Cardiac fibroblast (primary cell): ENCODE measurements around the gene CCDC71.

ENCODE experiments used
- DNase-seq, 2 donors: peaks; one replicate each; pipeline versions ENCODE4 v3.0.0 to v3.0.0-alpha.2; 2010; ENCODE audit warnings: low read depth in 2 of 2
- H3K4me3 ChIP-seq, 2 donors: replicated peaks in 1 of 2; 1 replicate in 1 of 2; 2 replicates in 1 of 2; pipeline ENCODE4 v1.5.1; 2011; ENCODE audit warnings: low read depth in 2 of 2, low read length in 2 of 2, mild to moderate bottlenecking in 2 of 2, moderate library complexity in 1 of 2
- TF ChIP-seq, protein P1 (sequence below): IDR thresholded peaks from one replicate; pipeline ENCODE4 v1.5.1; 2011; ENCODE audit warnings: low read depth, mild to moderate bottlenecking, low read length, inconsistent platforms

CCDC71 gene

DNA sequence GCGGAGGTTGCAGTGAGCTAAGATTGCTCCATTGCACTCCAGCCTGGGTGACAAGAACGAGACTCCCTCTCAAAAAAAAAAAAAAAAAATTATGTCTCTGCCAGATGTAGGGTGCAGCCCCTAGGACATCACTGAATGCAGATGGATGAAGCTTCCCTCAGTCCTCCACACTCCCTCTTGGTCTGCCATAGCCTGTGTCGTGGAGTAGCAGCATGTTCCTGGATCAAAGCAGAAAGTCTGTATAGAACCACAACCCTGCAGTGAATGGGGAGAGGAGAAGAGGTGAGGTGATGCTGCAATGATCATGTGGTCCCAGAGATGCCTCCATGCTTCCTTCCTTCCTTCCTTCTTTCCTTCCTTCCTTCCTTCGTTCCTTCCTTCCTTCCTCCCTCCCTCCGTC, 18.0 kb downstream of the CCDC71 start:
- no peak for DNase-seq
- H3K4me3 ChIP-seq, result no peak overlapping the region
- TF ChIP-seq, protein P1, sequence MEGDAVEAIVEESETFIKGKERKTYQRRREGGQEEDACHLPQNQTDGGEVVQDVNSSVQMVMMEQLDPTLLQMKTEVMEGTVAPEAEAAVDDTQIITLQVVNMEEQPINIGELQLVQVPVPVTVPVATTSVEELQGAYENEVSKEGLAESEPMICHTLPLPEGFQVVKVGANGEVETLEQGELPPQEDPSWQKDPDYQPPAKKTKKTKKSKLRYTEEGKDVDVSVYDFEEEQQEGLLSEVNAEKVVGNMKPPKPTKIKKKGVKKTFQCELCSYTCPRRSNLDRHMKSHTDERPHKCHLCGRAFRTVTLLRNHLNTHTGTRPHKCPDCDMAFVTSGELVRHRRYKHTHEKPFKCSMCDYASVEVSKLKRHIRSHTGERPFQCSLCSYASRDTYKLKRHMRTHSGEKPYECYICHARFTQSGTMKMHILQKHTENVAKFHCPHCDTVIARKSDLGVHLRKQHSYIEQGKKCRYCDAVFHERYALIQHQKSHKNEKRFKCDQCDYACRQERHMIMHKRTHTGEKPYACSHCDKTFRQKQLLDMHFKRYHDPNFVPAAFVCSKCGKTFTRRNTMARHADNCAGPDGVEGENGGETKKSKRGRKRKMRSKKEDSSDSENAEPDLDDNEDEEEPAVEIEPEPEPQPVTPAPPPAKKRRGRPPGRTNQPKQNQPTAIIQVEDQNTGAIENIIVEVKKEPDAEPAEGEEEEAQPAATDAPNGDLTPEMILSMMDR, result no peak

DNA sequence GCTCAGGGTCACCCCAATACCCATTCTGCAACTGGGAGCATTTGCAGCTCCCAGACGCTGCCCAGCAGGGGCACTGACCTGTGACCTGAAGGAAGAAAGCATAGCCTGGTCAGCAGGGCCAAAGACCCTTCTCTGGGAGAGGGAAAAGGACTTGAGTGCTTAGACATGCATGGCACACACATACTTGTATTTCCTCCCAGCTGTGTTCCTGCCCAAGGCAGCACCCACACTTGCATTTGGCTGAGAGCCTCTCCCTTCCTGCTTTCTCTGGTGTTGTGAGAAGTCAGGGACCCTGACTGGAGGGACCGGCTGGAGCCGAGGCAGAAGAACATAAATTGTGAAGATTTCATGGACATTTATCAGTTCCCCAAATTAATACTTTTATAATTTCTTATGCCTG, 26.1 kb downstream of the CCDC71 start:
- DNase-seq, result no peak
- TF ChIP-seq, protein P1, result no peak
- no peak overlapping the region for H3K4me3 ChIP-seq

DNA sequence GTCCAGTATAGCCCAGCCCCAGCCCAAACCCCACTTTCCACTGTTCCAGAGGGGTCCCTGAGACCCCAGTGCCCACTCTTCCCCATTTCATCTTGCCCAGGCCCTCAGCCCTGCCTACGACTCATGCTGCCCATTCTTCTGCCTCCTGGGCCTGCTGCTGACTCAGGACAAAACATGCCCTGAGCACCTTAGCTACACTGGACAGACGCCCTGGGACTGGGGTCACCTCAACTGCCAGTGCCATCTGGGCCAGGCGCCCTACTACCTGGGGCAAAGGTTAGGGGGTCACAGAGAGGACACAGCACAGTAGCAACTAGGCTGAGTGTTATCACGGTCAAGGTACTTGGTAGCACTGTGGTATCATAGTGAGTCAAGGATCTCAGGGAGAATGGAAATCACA, 30.6 kb downstream of the CCDC71 start:
- no peak for DNase-seq
- H3K4me3 ChIP-seq, result no peak overlapping the region
- TF ChIP-seq, protein P1, result no peak

DNA sequence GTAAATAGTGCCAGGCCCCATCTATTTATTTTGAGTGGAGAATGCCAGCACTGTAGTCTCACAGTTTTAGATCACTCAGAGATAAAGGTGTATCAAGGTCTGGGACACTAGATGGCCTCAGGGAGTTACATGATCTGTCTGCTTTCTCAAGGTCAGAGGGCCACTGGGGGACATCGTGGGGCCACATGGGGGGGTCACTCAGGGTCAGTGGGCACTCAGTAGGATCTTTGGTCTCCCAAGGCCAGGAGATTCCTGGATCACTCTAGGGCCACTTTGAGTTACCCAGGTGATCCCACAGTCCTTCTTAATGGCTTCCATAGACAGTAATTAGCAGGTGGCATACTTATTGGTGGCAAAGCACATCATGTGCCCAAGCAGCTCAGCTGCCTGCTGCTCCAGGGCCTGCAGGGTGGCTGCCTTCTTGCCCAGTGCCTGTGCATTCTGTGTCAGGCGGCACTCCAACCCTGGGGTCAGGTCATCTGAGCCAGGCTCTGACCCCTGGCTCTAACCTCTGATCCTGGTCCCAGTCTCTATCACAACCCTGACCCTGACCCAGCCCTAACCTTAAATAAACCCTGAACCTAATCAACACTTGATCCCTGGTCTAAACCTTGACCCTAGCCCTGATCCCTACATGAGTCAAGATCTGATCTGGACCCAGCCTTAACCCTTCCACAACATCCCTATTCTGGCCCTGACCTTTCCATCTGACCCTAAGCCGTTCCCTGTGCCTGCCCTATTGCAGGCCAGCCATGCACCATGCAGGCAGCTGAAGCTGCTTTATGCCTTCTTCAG, 31.5 kb downstream of the CCDC71 start:
- no peak for DNase-seq
- H3K4me3 ChIP-seq, result no peak overlapping the region
- TF ChIP-seq, protein P1, result no peak

DNA sequence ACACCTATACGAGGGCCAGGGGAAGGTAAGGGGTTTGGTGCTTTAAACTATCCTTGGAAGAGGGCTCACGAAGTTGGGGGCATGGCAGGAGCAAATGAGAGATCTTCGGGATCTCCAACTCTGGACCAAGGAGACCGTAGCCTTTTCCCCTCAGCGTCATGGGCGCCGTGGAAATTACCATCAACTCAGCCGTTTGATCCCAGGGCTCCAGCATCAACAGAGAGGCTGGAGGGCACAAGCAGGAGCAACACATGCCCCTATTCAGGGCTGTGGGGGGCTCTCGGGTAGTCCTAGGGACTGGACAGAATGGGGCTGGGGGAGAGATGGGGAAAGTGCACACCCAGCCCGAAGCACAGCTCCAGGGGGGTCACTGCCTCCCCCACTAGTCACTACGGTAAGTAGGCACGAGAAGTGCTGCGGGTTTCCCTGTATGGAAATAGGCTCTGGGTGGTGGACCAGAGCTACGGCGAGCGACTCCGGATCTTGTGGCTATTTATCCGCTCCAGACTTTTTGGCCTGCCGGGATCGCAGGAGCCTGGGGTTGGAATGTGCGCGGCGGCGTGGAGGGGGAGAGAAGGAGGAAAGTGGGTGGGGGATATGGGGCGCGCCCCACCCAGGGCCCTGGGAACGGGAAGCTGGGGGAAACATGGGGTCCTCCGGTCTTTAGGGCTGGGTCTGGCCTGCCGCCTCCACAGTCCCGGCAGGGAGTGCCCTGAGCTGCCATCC, 32.7 kb downstream of the CCDC71 start:
- DNase-seq, result peak; percentile 91 to 95
- peak overlapping the region; percentile 72 to 91 for H3K4me3 ChIP-seq
- TF ChIP-seq, protein P1, result no peak

DNA sequence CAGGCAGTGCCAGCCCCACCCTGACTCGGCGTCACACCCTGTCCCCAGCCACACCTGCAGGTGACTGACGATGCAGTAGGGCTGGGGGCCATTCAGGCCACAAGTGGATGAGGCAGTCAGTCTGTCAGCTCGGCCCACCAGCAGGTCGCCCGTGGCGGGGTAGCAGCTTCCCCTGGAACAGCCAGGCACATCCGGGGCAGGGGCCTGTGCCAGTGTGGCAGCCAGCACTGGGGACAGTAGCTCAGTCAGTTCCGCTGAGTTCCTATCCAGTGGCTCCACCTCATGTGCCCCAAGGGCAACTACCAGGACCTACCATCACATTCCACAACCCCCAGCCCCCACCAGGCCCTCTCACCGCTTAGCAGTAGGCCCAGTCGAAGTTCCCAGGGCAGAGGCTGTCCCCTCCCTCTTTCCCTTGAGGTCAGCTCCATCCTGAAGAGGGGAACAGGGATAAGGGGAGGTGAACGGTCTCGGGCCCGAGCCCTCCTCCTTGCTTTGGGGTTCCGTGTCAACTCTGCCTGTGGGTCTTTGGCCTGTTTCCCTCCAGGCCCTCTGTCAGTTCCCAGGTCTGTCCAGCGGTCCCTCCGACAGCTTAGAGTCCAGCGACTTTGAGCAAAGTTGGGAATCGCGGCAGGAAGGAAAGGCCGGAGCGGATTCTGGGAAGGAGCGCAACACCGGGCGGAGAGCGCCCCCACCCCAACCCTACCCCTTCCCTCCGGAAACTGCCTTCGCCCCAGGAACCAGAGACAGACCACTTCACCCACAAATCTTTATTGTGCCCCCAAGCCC, 33.5 kb downstream of the CCDC71 start, which contains the start of gene LAMB2:
LAMB2 (minus strand) TSS at position 614 of the 789 bp plus-strand sequence; CDS start at position 431, 183 bp downstream.
- DNase-seq, result peak; percentile 80 to 85
- TF ChIP-seq, protein P1, result no peak
- peak within 1 kb of the TSS; percentile 72 to 91 for H3K4me3 ChIP-seq
